Measurements from ENCODE around the gene SSH2.

SSH2 gene

DNA sequence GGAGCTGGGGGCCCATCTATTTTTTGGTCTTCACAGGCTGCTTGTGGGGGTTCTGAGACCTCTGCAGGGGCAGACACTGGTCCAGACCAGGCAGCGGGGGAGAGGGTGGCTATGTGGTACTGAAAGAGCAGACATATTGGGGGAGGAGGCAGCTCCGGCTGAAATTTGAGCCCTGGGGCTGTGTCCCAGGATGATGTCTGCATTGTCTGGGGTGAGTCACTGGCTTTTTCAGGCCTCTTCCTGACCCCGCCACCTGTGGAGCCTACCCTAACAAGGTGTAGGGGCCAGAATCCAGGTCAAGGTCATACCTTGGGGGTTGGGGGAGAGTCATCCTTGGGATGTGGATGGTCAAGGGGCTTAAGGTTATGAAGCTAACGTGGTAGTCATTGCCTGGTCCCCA is 309.8 kb downstream of the SSH2 start:
- peak; percentile 48 for DNase-seq

GRCh38 chr17:29619251-29619650 is 310.8 kb downstream of the SSH2 start:
- no peak for DNase-seq

DNA sequence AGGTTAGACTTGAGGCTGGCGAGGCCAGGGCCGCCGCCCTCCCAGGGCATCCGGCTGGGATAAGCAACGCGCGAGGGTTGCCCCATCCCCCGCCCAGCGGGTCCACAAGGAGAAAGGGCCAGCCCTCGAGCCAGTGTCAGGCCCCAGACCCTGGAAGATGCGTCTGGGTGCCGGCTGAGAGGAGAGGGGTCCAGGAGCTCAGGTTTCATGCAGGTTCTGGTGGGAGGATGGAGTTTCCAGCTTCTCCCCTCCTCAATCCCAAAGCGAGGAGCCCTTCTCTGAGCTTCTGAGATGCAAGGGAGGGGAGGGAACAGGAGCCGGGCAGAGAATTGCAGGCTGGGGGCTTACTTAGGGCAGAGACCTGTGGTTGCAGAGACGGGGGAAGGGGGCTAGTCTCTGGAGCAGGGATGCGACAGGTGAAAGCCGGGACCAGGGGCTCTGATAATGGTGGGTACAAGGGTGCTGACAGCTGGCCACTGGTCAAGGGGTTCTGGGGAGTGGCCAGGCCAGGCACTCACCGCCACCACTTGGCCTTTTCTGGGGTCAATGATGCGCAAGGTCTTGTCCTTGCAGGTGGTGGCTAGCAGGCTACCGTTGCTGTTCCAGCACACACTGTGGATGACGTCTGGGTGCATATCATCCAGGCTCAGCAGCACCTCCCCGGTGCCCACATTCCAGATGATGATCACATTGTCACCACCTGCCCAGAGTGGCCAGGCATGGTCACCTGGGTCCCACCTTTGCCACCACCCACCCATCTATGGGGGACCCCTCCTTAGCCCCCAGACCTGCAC is 311.6 kb downstream of the SSH2 start:
- no peak for DNase-seq

GRCh38 chr17:29617481-29618271 is 312.4 kb downstream of the SSH2 start:
- DNase-seq, result peak; percentile 62

DNA sequence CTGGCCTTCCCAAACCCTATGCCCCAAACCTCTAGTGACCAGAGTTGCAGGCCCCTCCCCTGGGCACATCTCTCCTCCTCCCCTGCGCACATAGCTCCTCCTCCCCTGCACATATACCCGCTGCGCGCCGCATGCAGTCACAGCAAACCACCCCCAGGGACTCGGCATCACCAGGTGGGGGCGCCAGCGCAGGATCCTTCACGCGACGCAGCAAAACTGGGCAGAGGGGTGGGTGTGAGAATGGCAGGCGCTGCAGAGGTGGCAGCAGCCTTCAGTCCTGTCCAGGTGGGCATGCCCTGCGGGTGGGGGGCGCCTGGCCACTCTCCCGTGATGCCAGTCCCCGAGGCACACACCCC is 312.9 kb downstream of the SSH2 start:
- DNase-seq, result peak; percentile 74

DNA sequence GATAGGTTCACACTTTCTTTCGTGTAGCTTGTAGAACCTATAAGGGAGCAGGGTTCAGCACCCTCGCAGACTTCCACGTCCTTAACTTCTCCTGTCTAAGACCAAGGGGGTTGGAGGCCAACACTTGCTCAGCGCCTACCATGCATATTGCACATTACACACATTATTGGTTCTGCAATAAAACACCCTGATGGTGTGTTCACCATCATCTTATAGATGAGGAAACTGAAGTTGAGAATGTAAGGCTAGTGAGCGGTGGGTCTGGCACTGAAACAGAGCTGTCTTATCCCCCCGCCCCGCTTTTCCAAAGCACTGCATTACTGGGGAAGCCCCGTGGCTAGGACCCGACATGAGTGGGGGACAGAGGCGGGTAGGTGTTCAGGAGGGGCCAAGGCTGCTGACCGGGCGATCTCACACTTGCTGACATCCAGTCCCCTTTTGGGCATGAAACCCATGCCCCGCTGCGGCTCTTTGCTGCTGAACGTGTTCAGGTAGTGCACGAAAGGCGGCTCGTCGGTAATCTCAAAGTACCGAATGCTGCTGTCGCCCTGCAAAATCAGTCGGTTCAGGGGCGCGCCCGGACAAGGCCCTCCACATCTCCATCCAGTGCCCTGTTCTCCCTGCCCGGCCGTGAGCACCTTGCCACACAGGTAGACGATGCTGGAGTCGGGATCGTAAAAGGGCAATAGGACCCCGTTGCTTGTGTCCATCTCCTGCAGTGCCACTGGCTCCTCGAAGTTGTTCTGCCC is 313.6 kb downstream of the SSH2 start:
- DNase-seq, result no peak

DNA sequence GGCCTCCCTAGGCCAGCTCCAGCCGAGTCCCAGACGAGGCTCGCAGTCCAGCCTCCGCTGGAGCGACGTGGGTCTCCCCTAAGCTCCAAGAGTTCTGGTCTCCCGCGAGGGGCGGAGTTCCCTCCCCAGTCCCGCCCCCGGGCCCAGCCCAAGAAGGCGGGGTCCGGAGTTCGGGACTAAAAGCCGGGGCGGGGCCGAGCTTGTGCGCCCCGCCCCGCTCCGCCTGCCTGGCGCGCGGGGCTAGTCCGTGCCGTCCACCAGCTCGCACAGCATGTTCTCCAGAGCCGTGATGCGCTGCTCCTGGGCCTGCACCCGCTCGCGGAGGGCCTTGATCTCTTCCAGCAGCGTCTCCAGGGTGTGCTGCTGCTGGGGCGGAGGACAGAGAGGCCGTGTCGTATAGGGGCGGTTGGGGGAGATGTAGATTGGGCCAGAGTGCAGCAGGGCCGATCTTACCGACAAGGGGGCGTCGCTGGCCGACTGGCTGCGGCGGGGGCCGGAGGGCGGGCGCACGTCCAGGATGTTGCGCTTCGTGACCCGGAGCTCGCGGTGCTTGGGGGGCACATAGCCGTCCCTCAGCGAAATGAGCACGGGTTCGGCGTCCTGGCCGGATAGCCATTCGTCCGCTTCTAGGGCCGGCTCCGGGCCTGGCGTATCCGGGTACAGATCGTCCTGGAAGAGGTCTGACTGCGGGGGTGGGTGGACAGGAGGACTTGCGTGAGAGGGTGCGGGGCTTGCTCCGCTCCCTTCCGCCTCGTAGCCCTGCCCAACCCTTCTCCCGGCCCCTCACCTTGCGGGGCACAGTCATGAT is 314.3 kb downstream of the SSH2 start:
- DNase-seq, result peak; percentile 78

DNA sequence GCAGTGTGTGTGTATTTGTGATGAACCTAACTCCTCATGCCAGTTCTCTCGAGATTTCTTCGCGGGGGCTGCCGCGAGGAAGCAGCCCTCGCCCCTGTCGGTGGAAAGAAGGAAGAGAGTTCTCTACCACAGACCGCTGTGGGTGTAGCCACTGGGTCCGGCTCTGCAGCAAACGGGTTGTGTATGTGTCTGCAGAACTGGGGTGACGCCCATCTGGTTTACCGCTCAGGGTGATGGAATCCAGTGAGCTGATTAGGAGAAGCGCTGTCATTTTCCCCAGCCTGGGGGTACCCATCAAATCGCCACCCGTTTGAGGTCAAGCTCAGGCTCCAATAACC is 315.0 kb downstream of the SSH2 start:
- DNase-seq, result peak; percentile 34

DNA sequence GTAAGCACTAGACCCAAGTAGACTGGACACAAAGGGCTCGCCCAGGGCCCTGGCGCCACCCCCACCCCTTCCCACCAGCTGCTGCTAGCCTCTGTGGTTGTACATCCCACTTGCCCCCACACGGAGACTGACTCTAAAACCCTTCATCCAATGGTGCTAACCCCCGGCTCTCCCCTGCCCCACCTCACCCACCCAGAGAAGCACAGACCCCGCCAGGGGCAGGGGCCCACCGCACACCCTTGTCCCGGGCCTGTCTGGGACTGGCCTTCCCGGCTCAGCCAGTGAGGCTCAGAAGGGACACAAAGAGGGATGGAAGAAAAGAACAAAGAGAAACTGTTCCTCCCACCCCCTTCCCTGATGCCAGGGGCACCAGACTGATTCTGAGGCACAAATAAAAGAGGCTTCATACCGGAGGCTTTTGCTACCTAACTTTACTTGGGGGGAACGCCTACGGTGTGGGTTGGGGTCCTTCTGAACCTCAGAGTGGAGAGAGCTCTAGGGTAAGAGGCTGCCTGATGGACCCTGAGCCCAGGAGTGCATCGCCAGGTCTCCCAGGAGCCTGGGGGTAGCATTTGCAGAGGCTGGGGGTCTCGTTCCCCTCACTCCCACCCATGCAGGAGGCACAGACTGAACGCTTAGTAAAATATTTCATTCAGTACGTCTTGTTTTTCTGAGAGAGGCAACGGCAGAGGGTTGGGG is 315.5 kb downstream of the SSH2 start:
- no peak for DNase-seq

GRCh38 chr17:29613856-29614255 is 316.2 kb downstream of the SSH2 start:
- no peak for DNase-seq

GRCh38 chr17:29613352-29613837 is 316.6 kb downstream of the SSH2 start:
- DNase-seq, result peak; percentile 86

GRCh38 chr17:29612404-29613280 is 317.4 kb downstream of the SSH2 start:
- DNase-seq, result no peak

- DNase-seq, result no peak
Measured at GRCh38 chr17:29612094-29612403, 318.0 kb downstream of the SSH2 start.

DNA sequence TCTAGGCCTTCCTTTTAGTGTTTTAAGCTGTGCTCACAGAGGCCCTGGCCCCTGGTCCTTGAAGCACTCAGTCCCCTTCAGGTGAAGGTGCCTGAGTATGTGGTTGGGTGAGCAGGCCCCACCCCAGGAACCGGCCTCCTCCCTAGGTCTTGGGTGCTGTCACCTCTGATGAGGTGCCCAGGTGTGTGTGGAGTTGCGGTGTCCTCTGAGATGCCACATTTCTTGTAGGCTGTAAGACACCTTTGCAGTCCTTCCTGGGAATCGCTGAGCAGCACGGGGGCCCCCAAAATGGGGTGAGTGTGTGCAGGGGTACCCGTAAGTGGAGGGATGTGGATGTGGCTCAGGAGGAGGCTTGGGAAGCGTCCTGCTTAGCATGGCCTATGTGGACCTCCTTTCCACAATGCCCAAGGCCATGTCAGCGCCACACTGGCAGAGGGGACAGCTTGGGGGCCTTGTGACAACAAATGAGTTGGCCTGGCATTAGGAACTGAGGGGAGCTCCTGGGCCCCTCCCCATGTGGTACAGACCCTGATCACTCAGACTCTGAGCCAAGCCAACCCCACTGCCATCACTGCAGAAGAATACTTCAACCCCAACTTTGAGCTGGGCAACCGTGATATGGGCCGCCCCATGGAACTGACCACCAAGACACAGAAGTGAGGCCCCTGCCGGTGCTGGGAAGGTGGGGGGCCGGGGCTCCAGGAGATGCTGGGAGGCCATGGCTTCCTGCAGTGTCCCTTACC is 318.5 kb downstream of the SSH2 start:
- no peak for DNase-seq

- DNase-seq, result no peak
Measured at GRCh38 chr17:29610395-29610794, 319.6 kb downstream of the SSH2 start.

DNA sequence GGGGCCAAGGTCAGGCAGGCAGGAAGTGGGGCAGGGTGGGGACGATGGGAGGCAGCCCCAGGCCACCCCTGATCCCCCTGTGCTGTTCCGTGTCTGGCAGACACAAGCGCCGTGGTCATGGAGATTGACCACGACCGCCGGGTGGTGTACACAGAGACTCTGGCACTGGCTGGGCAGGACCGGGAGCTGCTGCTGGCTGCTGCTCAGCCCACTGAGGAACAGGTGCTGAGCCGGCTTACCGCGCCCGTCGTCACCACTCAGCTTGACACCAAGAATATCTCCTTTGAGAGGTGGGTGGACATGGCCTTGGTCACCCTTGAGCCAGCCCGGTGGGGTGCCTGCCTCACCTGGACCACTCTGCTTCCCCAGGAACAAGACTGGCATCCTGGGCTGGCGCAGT is 321.0 kb downstream of the SSH2 start:
- DNase-seq, result no peak

GRCh38 chr17:29607557-29608195 is 322.4 kb downstream of the SSH2 start:
- DNase-seq, result no peak

GRCh38 chr17:29603109-29603674 is 326.8 kb downstream of the SSH2 start:
- DNase-seq, result no peak

DNA sequence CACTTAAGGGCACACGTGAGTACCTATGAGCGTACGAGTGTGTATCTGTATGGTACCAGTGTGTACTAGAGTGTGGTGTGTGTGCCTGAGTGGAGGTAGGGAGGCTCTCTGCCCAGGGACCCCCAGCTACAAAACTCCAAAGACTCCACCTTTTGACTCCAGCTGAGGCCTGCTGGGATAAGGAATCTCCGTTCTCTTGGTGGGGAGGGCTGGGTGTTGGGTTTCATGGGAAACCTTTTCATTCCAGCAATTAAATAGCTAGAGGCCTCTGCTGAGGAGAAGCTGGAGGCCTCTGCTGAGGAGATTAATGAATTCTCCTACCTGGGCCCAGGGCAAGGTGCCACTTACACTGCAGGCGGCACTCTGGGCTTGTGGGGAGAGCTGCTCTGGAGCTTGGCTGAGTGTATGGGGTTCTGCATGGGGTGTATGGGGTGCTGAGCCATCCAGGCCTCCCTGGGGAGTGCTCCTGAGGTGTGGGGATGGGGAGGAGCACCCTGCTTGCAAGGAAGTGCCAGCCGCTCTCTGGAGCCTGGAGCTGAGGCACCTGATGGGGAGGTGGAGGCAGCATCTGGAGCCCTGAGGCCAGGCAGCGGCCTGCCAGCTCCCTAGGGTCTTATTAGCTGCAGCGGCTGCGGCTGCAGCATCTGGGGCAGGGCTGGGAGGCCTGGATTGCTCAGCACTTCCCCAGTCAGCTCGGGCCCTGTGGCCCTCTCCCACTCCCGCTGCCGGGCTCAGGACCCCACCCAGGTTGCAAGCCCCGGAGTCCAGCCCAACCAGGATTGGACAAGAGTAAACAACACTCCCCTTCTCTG is 332.5 kb downstream of the SSH2 start:
- no peak for DNase-seq
